Measurements from ENCODE around the gene SLC2A4. TPM values are rescaled to one million over a fixed set of nuclear protein-coding genes. Genes with fewer than 3 reads are reported as not detected.

Gene SLC2A4
- total RNA-seq, 2 donors from 2014 or later, result not detected

- Mint-ChIP-seq H3K27me3 (no peaks in the 10 kb centered on the region), H3K4me1 (peaks cover 33% of the 10 kb centered on the region), H3K4me3 (peak within 1 kb of the TSS; percentile 95), H3K36me3 (ENCODE audit: low read depth) (peaks cover 12% of the 10 kb centered on the region), H3K27ac (peak within 1 kb of the TSS; percentile 98)
- H3K9me3 ChIP-seq (ENCODE audit: control insufficient read depth, low read length, poor library complexity, severe bottlenecking), result no peaks in the 10 kb centered on the region
- ATAC-seq, result peak; percentile 59
- peak; percentile 73 to 76 (median 75) for DNase-seq
These were observed 29.1 kb upstream of the SLC2A4 start, which contains the start of gene ELP5 for GRCh38 chr17:7252176-7253043. Gene ELP5 (plus strand): TSS chr17:7252215. CDS start chr17:7252551, 336 bp downstream.

- Mint-ChIP-seq H3K27ac (peak overlapping the region; percentile 98), H3K36me3 (ENCODE audit: low read depth) (peaks cover 12% of the 10 kb centered on the region), H3K4me3 (peak overlapping the region; percentile 95), H3K27me3 (no peaks in the 10 kb centered on the region), H3K4me1 (peaks cover 33% of the 10 kb centered on the region)
- H3K9me3 ChIP-seq (ENCODE audit: control insufficient read depth, low read length, poor library complexity, severe bottlenecking), result no peaks in the 10 kb centered on the region
- no peak for ATAC-seq
- DNase-seq, result no peak
These were observed 28.4 kb upstream of the SLC2A4 start for GRCh38 chr17:7253082-7253481.

DNA sequence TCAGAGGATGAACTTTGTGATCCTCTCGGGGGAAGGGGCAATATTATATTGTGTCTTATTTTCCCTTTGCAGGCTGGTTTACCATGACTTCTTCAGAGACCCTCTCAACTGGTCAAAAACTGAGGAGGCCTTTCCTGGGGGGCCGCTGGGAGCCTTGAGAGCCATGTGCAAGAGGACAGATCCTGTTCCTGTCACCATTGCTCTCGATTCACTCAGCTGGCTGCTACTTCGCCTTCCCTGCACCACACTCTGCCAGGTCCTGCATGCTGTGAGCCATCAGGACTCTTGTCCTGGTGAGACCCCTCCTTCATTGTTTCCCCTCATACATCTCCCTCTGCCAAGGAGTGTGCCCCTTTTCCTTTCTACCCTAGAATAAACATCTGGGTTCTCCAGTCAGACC, 27.0 kb upstream of the SLC2A4 start:
- peaks cover 24% of the 10 kb centered on the region for H3K4me1 Mint-ChIP-seq
- peaks cover 12% of the 10 kb centered on the region for H3K36me3 Mint-ChIP-seq (ENCODE audit: low read depth)
- no peaks in the 10 kb centered on the region for H3K9me3 ChIP-seq (ENCODE audit: control insufficient read depth, low read length, poor library complexity, severe bottlenecking)
- H3K27me3 Mint-ChIP-seq, result no peaks in the 10 kb centered on the region
- ATAC-seq, result no peak
- no peak overlapping the region for H3K27ac Mint-ChIP-seq
- DNase-seq, result no peak
- peak overlapping the region; percentile 39 for H3K4me3 Mint-ChIP-seq

DNA sequence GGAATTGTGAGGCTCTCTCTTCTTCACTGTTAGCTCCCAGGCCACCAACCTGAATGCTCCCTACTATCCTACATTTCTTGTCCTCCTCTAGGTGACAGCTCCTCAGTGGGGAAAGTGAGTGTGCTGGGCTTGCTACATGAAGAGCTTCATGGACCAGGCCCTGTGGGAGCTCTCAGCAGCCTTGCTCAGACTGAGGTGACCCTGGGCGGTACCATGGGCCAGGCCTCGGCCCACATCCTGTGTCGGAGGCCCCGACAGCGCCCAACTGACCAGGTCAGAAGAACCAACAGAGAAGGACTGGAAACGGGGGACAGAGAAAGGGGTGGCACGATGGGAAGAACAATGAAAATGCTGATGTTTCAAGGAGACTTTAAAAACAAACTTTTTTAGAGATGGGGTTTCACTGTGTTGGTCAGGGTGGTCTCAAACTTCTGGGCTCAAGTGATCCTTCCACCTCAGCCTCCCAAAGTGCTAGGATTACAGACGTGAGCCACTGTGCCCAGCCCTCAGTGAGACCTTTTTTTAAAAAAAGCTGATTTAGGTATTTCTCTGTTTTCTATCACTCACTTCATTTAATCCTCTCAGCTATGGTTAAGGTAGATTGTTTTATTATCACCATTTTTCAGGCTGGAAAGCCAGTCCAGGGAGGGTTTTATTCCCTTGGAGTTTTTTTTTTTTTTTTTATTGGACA, 24.6 kb upstream of the SLC2A4 start:
- Mint-ChIP-seq H3K27me3 (no peaks in the 10 kb centered on the region), H3K4me1 (peaks cover 14% of the 10 kb centered on the region), H3K36me3 (ENCODE audit: low read depth) (peaks cover 12% of the 10 kb centered on the region), H3K27ac (peak overlapping the region; percentile 56), H3K4me3 (peak overlapping the region; percentile 52)
- DNase-seq (no peak), ATAC-seq (no peak)
- H3K9me3 ChIP-seq (ENCODE audit: control insufficient read depth, low read length, poor library complexity, severe bottlenecking), result no peaks in the 10 kb centered on the region

GRCh38 chr17:7258731-7259554, 22.6 kb upstream of the SLC2A4 start:
- ATAC-seq (no peak), DNase-seq (no peak)
- Mint-ChIP-seq H3K4me3 (no peak overlapping the region), H3K27ac (no peak overlapping the region), H3K4me1 (peaks cover 19% of the 10 kb centered on the region), H3K27me3 (peaks cover 13% of the 10 kb centered on the region), H3K36me3 (ENCODE audit: low read depth) (peaks cover 6% of the 10 kb centered on the region)
- no peaks in the 10 kb centered on the region for H3K9me3 ChIP-seq (ENCODE audit: control insufficient read depth, low read length, poor library complexity, severe bottlenecking)

DNA sequence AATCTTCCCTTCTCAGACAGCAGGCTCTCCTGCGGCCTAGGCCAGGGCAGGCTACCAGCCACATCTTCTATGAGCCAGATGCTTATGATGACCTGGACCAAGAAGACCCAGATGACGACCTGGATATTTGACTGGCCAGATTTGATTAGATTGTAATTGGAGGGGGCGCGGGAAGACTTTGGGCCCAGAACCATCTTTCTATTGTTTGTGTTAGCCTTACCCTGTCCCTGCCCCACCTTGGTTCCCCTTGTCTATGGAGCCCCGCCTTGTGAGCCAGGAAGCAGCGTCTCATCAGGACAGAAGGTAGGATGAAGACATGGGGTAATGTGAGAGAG, 22.0 kb upstream of the SLC2A4 start:
- H3K4me1 Mint-ChIP-seq, result peaks cover 19% of the 10 kb centered on the region
- no peak for ATAC-seq
- peaks cover 5% of the 10 kb centered on the region for H3K36me3 Mint-ChIP-seq (ENCODE audit: low read depth)
- no peaks in the 10 kb centered on the region for H3K9me3 ChIP-seq (ENCODE audit: control insufficient read depth, low read length, poor library complexity, severe bottlenecking)
- H3K4me3 Mint-ChIP-seq, result no peak overlapping the region
- H3K27ac Mint-ChIP-seq, result no peak overlapping the region
- no peak for DNase-seq
- H3K27me3 Mint-ChIP-seq, result peaks cover 16% of the 10 kb centered on the region

GRCh38 chr17:7260151-7260550, 21.4 kb upstream of the SLC2A4 start:
- Mint-ChIP-seq H3K4me1 (peaks cover 19% of the 10 kb centered on the region), H3K4me3 (peak overlapping the region; percentile 50)
- ATAC-seq, result no peak

DNA sequence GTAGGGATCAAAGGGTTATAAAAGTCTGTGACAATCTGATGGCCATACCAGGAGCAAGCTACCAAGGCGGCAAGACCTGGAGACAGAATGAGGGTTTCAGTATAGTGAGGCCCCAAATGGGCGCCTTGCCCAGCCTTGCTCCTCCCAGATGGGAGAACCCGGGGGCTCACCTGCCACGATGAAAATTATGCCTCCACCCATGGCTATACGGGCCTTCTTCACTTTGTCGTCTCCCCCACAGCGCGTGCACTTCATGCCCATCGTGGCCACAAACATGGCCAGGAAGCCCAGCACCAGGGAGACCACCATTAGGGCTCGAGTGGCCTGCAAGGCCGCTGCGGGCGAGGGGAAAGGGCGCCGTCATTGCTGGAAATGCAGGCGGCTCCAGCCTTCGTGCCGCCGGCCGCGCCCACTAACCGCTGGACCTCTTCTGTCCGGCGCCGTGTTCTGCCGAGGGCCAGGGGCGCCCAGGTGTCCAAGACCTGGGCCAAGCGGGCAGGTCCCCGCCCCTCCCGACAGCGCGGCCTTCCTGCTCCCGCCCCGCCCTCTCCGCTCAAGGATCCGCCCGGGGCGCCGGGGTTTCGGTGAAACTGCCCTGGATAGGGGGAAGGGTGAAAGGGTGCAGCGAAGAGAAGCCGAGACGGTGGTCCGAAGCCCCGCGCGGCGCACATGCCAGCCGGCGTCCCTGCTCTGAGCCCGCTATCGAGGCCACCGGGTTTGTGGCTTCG, 20.7 kb upstream of the SLC2A4 start:
- H3K27ac Mint-ChIP-seq, result peak overlapping the region; percentile 16
- peaks cover 2% of the 10 kb centered on the region for H3K36me3 Mint-ChIP-seq (ENCODE audit: low read depth)
- H3K4me3 Mint-ChIP-seq, result peak overlapping the region; percentile 62
- DNase-seq (peak in 2 of 3 donors; percentile 34 to 42), ATAC-seq (peak; percentile 61)
- no peaks in the 10 kb centered on the region for H3K9me3 ChIP-seq (ENCODE audit: control insufficient read depth, low read length, poor library complexity, severe bottlenecking)
- H3K27me3 Mint-ChIP-seq, result peaks cover 16% of the 10 kb centered on the region
- peaks cover 19% of the 10 kb centered on the region for H3K4me1 Mint-ChIP-seq

More at GRCh38 chr17:7260151-7260550, 21.4 kb upstream of the SLC2A4 start:
- H3K36me3 Mint-ChIP-seq (ENCODE audit: low read depth), result peaks cover 2% of the 10 kb centered on the region
- no peaks in the 10 kb centered on the region for H3K9me3 ChIP-seq (ENCODE audit: control insufficient read depth, low read length, poor library complexity, severe bottlenecking)
- H3K27me3 Mint-ChIP-seq, result peaks cover 16% of the 10 kb centered on the region
- no peak for DNase-seq
- H3K27ac Mint-ChIP-seq, result peak overlapping the region; percentile 16

GRCh38 chr17:7261379-7262191, 19.9 kb upstream of the SLC2A4 start:
- Mint-ChIP-seq H3K27ac (no peak overlapping the region), H3K4me3 (peak overlapping the region; percentile 78)

DNA sequence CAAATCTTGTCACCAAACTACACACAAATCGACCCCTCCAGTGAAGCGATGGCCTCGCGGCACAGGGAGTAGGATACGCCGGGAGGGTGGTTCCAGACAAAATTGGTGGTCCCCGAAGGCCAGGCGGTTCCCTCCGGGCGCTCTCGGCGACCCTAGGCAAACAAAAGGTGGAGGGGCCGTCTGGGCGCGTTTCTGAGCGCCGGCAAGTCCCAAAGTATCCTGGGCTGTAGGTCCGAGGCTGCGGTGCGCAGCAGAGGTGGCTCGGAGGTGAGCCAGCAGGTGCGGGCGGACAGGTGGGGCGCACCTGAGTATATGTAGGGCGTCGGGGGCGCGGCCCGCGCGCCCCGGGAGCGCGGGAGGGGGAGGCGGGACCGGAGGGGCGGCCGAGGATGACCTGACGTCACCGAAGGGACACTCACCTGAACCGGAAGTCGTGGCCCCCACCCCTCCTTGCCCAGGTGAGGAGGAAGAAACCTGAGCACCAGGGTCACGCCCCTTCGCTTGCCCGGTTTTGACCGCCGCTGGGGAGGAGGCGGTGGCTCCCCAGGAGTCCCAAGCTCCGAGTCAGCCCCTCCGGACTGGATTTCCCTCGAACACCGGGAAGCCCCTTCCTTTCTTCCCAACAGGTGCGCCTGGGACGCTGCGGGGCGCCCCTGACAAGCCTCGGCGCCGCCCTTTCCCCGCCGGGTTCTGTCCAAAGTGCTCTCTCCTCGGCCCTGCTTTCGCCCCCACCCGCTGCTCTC, 19.2 kb upstream of the SLC2A4 start, which contains the start of gene CLDN7:
TSS of gene CLDN7 (minus strand) at position 287 of the 743 bp plus-strand sequence. CDS start 435 bp downstream, outside the sequence.
- Mint-ChIP-seq H3K27me3 (peaks cover 16% of the 10 kb centered on the region), H3K27ac (peak within 1 kb of the TSS; percentile 88), H3K36me3 (ENCODE audit: low read depth) (no peaks in the 10 kb centered on the region), H3K4me3 (peak within 1 kb of the TSS; percentile 96), H3K4me1 (peaks cover 19% of the 10 kb centered on the region)
- no peak for ATAC-seq
- DNase-seq, result no peak
- no peaks in the 10 kb centered on the region for H3K9me3 ChIP-seq (ENCODE audit: control insufficient read depth, low read length, poor library complexity, severe bottlenecking)

More at GRCh38 chr17:7261379-7262191, 19.9 kb upstream of the SLC2A4 start:
- Mint-ChIP-seq H3K4me1 (peaks cover 19% of the 10 kb centered on the region), H3K27me3 (peaks cover 16% of the 10 kb centered on the region), H3K36me3 (ENCODE audit: low read depth) (peaks cover 2% of the 10 kb centered on the region)
- DNase-seq (no peak), ATAC-seq (peak; percentile 51)
- H3K9me3 ChIP-seq (ENCODE audit: control insufficient read depth, low read length, poor library complexity, severe bottlenecking), result no peaks in the 10 kb centered on the region
